Retina (tissue), 1 donor: ENCODE measurements around the gene TEF.
"Not testable (repeated sequence)": the region's sequence is repeated elsewhere in the genome, so short reads cannot be mapped to it uniquely, and the experiment has no call there.

Experiments
- DNase-seq: peaks from one replicate; pipeline ENCODE4 v3.0.0-alpha.2; 2016

The TEF gene

GRCh38 chr22:41429951-41430332 is 48.2 kb downstream of the TEF start:
- DNase-seq = no peak

- DNase-seq = no peak
Observed at GRCh38 chr22:41431656-41432055, 49.9 kb downstream of the TEF start.

- DNase-seq = not testable (repeated sequence)
Observed at GRCh38 chr22:41433480-41433879, 51.7 kb downstream of the TEF start.

DNA sequence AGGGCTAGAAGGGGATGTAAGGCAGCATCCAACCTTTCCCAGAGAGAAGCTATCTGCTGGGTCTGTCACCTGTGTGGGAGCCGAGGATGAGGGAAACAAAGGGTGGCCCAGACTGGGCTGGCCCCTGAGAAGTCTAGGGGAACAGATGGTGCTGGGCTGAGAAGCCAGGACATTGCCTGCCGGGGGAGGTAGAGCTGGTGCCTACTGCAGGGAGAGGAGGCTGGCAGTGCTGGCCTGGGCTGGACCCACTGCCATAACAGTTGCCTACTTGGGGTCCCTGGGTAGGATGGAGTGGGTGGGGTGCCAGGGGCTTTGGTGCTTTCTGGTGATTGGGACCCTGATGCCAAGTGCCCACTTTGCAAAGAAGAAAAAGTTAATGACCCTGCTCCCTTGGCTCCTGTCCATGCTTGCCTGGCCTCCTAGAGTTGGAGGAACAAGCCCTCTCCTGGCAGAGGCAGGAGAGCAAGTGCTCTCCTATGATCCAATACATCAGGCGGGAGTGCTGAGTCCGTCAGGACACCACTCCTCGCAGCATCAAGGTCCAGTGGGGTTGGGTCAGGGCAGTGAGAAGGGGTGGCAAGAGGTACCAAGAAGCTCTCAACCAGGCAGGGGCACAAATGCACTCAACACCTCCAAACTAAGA is 52.7 kb downstream of the TEF start:
- not testable (repeated sequence) for DNase-seq

DNA sequence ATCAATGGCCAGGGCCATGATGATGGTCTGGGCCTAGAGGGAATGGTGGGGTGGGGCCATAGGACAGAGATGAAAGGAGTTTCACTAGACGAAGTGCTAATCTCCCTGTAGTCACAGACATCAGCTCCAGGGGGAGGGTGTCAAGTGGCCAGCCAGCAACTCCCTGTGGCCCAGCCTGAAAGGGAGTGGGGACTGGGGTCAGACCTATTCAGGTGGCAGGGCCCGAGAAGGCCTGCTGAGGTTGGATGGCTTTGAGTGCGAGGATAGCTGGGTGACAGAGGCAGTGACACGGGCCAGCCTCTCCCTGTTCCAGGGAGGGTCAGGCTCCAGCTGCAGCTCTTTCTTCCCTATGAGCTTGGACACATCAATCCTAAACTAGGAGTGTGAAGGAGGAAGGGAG is 53.8 kb downstream of the TEF start:
- no peak for DNase-seq

- DNase-seq = no peak
Observed at GRCh38 chr22:41436322-41437113, 54.8 kb downstream of the TEF start.

- no peak for DNase-seq
Observed at GRCh38 chr22:41437198-41437597, 55.5 kb downstream of the TEF start.

DNA sequence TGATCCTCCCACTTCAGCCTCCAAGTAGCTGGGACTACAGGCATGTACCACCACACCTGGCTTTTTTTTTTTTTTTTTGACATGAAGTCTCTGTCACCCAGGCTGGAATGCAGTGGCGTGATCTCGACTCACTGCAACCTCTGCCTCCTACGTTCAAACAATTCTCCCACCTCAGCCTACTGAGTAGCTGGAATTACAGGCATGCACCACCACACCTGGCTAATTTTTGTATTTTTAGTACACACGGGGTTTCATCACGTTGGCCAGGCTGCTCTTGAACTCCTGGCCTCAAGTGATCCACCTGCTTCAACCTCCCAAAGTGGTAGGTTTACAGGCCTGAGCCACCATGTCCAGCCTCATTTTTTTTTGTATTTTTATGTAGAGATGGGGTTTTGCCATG is 58.8 kb downstream of the TEF start:
- not testable (repeated sequence) for DNase-seq

DNA sequence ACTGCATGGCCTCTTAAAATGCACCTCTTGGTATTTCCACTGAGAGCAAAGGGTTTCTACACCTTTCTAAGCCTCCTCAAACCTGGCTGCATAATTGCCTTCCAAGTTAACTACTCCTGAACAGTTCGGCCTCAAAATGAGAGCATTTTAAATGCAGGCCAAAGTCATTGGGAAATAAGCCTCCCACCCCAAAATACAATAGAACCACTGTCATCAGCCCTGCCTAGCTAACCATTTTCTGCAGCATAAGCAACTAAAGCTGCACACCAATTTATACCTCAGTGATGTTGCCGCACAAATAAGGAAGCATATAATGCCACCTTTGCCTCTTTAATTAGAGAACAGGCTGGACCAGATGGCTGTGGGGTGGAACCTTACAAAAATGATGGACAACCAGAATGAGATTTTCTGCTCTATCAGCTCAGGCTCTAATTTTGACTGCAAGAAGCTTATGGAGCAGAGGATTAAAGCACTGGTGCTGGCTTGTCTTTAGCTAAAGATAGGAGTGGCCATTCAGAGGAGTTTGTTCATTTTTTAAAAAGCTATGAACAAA is 60.6 kb downstream of the TEF start:
- DNase-seq = no peak

DNA sequence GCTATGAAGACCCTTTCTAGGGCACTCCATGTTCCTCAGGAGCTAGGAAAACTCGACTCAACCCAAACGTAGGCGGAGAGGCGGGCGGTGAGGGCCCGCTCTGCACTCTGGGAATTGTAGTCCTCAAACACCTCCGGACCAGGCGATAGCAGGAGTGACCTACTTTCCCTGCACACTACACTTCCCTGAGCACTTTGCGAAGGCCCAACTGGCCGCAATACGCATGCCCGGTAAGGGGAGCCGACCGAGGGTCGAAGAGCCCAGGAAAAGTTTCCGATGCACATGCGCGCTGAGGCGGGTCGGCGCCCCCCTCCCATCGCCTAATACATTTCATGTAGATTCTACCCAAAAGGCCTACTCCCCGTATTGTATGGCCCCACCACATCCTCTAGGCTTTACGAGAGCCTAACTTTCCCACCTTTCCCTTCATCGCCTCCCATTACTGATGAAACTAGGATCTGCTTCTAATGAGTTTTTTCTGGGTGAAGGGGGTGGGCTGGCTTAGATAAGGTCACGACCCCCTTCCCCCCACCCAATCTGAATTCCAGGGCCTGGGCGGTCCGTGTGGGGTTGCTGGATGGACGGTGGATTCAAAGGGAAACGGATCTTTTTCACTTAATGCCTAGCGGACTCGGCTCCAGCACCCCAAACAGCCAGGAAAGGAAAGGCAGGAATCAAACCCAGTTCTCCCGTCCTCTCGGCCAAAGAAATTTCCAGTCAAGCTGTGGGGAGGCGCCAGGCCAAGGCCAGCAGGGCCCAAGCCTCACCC is 62.8 kb downstream of the TEF start:
- DNase-seq = peak; percentile 95

DNA sequence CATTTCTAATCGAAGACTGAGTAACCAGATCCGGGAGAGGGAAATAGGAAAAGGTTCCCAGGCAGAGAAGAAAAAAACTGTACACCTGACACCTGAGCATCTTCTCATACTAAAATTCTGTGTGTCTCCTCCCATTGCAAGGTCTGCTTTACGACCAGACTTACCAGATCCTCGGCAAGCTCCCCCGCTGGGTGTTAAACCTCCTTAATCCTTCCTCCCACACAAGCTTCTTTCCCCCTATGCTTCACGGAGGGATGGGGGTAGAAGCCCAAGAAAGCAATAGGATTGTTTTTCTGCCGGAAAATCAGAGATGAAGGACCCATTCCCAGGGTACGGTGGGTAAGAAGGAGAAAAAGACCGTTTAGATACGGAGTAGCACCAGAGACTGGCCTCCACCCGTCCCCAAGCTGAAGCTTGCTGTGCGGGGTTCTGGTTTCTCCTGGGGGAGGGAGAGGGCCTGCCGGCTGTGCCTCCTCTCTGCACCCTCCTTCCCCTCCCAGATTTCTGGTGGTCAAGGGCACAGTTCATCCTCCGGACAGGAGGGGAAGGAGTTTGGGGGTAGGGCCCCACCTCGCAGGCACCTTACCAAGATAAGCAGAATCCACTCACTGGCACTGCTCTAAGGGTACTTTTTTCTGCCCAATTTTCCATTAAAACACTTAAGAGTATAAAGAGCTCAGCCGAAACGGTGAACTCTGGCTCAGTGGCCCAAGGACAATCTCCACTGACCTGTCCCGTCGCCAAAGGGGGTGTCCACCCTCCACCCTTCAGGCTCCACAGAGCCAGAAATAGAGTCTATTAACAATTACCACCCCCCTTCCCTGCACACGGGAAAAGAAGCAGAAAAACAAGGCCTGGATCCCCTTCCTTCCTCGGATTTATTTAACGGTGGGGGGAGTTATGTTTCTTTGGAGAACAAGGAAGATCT is 63.7 kb downstream of the TEF start:
- DNase-seq = peak; percentile 61

DNA sequence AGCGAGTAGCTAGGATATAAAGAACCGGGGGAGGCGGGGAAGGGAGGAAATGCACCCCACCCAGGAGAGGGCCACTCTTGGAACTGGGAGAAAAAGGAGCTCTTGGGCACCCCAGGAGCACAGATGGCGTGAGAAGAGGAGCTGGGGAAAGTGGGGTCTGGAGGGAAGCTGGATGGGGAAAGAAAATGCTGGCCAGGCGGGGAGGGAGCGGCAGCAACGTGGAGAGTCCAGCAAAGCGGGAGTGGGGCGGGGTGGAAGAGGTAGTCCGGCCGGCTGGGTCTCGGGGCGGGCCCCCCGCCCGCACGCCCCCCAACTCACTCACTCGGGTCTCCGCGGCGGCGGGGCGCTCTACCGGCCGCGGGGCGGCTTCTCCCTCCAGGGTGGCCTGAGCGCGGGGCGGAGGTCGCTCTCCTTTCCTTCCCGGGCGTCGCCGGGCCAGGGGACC is 64.3 kb downstream of the TEF start:
- DNase-seq = peak; percentile 56

DNA sequence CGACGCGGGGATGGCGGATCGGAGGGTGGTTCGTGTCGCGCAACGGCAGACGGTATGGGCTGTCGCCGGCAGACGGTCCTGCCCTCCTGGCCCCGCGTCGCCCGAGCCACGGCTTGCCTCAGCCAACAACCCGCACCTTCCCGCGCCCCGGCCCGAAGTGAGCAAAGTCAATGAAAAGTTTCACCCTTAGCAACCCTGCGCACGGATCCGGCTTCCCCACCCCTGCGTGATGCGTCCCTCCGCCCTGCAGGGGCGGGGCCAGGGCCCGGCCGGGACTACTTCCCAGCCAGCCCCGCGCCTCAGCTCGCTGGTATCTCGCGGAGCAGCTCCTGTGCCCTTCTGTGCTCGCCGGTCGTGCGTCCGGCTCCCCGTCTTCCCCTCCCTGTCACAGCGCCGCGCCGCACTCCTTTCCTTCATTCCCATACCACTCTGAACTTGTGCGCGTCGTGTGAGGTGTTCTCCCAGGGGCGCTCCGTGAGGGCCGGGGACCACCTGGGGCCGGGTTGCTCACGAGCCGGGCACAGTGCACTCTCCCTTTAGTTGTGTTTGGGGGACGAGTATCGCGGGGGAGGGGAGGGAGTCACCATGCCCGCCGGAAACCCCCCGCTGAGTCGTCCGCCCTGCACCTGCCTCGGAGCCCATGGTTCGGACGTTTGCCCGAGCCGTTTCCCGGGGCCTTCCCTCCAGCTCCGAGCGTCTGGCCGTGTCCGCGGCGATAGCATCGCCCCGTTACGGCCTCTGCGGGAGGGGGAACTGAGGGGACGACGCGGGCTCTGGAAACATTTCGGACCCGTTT is 65.1 kb downstream of the TEF start, which contains the start of gene TOB2:
TSS of gene TOB2 (minus strand) at position 163 of the 796 bp plus-strand sequence. CDS start 9,456 bp downstream, outside the sequence.
- peak; percentile 97 for DNase-seq

DNA sequence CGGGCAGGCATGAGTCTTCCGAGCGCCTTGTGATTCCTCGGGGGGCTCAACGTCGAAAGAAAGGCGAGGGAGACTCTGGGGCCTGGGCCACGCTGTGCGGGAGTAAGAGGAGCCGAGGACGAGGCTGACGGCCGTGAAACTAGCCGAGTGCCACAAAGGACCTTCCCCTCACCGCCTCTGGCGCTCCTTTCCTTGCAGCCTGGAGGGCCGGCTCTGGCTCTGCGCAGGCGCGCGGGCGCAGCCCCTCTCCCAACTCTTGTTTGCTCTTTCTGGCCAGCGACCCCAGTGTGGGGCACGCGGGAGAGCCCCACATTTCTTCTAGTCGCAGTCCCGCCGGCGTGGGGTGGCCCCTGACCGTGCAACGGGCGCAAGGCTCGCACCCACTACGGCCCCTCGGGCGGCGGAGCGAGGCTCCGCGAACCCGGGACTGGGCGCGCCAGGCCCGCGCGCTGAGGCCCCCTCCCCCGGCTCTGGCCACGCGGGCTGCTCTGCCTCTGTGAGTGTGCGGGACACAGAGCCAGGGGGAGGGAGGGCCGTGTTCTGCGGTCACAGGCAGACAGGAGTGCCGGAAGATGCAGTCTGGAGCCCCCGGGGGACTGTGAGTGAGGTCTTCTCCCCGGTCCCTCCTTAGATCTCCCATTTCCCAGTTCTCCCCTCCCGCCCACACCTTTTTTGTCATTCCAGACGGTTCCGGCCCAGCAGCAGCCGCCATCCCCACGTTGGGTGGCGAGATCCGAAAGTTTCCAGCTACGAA is 65.9 kb downstream of the TEF start:
- peak; percentile 92 for DNase-seq

GRCh38 chr22:41448189-41448808 is 66.6 kb downstream of the TEF start:
- peak; percentile 95 for DNase-seq
